GM13976 (cell line): Measurements from ENCODE around the gene ABCB4.

Experiments
- DNase-seq: peaks from one replicate; pipeline ENCODE4 v3.0.0; 2012; ENCODE audit warnings: low spot score
- CTCF ChIP-seq: IDR thresholded peaks from 2 replicates; pipeline ENCODE4 v1.5.1; 2012; ENCODE audit warnings: borderline replicate concordance, mild to moderate bottlenecking; ENCODE audit not compliant: insufficient read depth; ENCODE audit errors: extremely low read depth, missing control alignments, control extremely low read depth
- in situ Hi-C: fragments of 300-500 bp; cut with MboI; formaldehyde crosslinking; loops from one replicate; pipeline ENCODE4 v1.12.0; 2022; ENCODE audit warnings: low sequenced_read_pairs, mixed read lengths, inconsistent platforms; ENCODE audit not compliant: unreplicated experiment

The ABCB4 gene

DNA sequence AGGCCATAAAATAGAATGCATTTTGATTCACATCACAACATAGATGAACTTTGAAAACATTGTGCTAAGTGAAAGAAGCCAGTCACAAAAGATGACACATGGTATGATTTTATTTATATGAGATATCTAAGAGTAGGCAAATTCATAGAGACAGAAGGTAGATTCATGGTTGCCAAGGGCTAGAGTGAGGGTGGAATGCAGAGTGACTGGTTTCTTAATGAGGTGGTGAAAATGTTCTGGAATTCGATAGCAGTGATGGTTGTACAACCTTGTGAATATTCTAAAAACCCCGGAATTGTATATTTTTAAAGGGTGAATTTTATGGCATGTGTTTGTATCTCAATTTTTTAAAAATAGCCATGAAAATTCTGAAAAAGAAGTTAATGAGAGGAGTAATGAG lies 42.9 kb downstream of the ABCB4 start:
- in situ Hi-C loops = no loop called here
- TF ChIP-seq CTCF = no peak
- DNase-seq = no peak

- TF ChIP-seq CTCF = no peak
- in situ Hi-C loops = no loop called here
- DNase-seq = no peak
These were observed 48.2 kb downstream of the ABCB4 start for GRCh38 chr7:87427288-87427687.

GRCh38 chr7:87426160-87426559 lies 49.3 kb downstream of the ABCB4 start:
- TF ChIP-seq CTCF = no peak
- in situ Hi-C loops = no loop called here
- no peak for DNase-seq

DNA sequence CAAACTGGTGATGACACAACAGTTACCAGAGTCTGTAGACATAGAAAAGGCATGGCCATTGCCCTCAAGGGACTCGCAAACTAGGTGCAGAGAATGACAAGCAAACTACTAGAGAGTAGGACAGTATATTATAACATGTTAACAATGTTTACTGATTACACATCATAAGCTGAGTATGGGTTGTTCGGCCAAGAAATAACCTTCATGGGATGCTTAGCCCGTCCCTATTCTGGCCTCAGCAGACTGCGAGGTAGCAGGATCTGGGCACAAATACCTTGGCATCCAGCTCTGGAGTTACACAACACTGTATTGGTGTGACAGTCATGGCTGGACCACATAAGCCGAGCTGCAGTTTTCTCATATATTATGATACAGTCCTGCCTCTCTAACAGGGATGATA lies 51.4 kb downstream of the ABCB4 start:
- no peak for TF ChIP-seq CTCF
- DNase-seq = no peak
- in situ Hi-C loops = loop anchor here (25.0 kb wide), 1 partner anchor 487 kb away; no protein-coding TSS in a partner anchor

DNA sequence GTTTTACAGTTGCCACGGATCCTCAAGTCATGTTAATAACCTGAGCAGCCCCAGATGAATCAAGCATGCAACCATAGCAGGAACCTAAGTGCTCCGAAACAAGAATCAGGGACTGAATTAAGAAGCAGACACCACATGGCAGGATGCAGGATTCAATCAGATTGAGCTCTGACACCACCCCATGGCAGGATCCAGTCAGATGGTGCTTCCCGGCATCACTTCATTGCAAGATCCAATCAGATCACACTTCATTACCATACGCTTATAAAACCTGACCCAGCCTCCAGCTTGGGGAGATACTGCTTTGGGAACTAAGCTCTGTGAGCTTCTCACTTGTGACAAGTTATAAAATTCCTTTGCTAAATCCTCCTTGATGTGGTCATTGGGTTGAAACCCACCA lies 55.3 kb downstream of the ABCB4 start:
- TF ChIP-seq CTCF = no peak
- in situ Hi-C loops = loop anchor here (25.0 kb wide), 1 partner anchor 483 kb away; no protein-coding TSS in a partner anchor
- DNase-seq = no peak

DNA sequence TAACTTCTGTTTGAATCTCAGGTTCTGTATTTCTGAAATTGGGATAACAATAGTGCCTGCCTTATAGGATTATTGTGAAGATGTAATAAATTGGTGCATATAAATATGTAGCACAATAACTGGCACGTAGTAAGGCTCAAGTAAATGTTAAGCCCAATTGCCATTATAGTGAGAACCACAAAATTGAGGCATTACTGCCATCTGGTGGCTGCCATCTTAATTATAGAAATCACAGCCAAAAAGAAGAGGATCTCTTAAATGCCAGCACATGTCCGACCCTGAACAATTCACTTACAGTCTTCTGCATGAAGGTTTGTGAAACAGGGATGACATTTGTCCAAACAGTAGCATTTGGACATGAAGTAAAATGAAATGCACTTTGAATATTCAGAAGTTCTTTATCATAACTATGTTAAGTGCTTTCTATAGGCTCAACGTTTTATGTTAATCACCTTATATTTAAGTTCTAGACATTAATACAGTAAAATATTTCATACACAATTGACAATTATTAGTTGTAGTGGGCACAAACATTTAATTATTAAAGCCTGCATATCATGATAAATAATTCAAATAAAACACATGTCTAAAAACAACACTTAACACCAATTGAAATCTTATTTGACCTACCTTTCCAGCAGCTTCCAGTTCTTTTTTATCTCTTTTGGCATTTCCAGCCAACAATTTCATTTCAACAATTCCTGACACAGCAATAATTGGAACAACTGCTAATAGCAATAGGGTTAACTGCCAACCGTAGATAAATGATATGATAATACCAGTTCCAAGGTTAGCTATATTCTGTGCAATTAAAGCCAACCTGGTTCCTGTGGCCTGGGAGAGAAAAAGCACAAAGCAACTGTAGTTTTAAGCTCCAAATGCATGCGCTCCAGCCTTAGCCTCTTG lies 58.5 kb downstream of the ABCB4 start:
- peak; percentile 39 for DNase-seq
- TF ChIP-seq CTCF = peak; percentile 49
- in situ Hi-C loops = loop anchor here (25.0 kb wide), 1 partner anchor 480 kb away; no protein-coding TSS in a partner anchor
